T1000 (cell line): Measurements from ENCODE around the gene CPSF7.
"Not testable (repeated sequence)": the region's sequence is repeated elsewhere in the genome, so short reads cannot be mapped to it uniquely, and the experiment has no call there.

ENCODE experiments used
- DNase-seq: peaks from one replicate; lab custom pipeline; 2025; ENCODE audit warnings: mixed read lengths; lab: John Stamatoyannopoulos, UW

Gene CPSF7

GRCh38 chr11:61439615-61440014, 9.8 kb upstream of the CPSF7 start:
- DNase-seq, result no peak

DNA sequence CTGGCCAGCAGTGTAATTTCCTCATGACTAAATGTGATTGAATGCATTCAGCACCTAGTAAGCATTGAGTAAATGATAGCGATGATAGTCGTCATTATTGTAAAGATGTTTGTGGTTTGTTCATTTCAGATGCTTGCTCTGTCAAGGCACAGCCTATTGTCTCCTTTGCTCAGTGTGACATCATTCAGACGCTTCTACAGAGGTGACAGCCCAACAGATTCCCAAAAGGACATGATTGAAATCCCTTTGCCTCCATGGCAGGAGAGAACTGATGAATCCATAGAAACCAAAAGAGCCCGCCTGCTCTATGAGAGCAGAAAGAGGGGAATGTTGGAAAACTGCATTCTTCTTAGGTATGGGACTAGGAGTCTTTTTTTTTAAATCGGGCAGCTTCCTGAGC, 7.7 kb upstream of the CPSF7 start:
- no peak for DNase-seq

DNA sequence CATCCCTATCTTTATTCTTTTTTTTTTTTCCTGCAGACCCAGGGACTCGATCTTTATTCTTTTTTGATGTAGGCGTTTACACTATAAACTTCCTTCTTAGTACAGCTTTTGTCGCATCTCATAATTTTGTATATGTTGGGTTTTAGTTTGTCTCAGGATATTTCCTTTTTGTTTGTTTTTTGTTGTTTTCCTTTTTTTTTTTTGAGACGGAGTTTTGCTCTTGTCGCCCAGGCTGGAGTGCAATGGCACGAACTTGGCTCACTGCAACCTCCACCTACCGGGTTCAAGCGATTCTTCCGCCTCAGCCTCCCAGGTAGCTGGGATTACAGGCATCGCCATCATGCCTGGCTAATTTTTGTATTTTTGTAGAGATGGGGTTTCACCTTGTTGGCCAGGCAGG, 1.1 kb upstream of the CPSF7 start:
- DNase-seq, result not testable (repeated sequence)

GRCh38 chr11:61429346-61429690, 457 bp downstream of the CPSF7 start:
- DNase-seq, result peak; percentile 66

DNA sequence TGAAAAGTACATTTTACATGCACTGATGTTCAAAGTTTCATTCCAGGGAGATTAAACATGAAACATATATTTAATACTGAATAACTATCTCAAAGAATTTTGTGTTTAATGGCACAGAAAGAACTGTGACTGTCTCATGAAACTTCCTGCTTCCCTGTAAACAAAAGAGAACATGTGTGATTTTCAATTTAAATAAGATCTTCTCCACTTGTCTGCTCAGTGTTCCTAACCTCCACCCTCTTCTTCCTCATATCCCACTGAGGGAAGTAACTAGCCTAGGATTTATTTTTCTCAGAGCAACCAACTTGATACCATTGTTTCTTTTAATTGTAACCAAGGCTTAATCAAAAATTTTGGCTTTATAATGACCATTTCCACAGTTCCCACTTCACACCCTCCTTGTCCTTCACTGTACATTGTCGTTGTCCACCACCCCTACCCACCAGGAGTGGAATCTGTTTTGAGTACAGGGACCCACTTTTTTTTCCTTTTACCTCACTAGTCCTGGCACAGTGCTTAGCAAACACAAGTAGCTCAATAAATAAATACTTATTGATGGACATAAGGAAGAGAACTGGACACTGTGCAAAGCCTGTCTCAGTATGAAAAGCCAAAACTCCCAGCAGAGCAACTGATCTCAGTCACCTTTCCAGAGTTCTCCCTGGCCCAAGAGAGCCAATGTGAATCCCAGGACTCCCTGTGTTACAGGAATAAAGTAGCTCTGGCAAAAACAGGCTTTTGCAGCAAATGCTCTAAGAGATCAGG, 4.2 kb downstream of the CPSF7 start:
- no peak for DNase-seq

GRCh38 chr11:61422226-61422625, 7.5 kb downstream of the CPSF7 start:
- DNase-seq, result no peak

DNA sequence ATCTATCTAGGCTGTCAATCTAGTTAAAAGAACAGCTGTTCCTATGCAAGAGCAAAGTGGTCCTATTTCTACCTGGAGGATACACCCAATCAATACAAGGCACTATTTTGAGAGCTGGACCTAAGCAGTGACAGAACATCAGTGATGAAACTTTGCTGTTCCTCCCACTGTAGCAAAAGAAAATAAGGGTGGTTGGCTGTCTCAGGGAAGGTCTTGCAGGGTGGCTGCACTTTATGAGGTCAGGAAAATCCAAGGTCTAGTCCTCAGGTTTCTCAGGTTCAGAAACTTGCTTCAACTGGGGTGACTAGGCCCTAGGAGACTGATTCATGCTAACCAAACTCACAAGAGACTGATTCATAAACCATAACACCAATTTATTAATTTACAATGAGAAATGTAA, 11.6 kb downstream of the CPSF7 start:
- no peak for DNase-seq

GRCh38 chr11:61417670-61418069, 12.1 kb downstream of the CPSF7 start:
- DNase-seq, result no peak

- DNase-seq, result no peak
Measured at GRCh38 chr11:61416941-61417340, 12.8 kb downstream of the CPSF7 start.

GRCh38 chr11:61415381-61415780, 14.4 kb downstream of the CPSF7 start:
- DNase-seq, result no peak

DNA sequence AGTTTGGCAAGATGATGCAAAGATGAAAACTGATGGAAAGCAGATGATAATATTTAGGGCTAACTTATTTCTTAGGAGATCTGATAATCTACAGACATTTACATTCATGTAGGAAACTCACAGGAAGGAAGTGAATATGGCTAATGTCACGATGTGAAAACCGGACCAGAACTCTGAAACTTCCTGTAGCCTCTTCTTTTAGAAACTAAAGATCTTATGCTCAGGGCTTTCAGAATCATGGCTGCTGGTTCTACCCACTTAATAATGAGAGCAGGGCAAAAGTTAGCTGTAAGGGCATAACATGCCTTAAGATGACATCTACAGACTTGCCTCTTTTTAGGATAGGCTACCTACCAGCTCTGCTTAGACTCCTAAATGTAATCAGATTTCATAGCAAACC, 15.2 kb downstream of the CPSF7 start:
- no peak for DNase-seq

DNA sequence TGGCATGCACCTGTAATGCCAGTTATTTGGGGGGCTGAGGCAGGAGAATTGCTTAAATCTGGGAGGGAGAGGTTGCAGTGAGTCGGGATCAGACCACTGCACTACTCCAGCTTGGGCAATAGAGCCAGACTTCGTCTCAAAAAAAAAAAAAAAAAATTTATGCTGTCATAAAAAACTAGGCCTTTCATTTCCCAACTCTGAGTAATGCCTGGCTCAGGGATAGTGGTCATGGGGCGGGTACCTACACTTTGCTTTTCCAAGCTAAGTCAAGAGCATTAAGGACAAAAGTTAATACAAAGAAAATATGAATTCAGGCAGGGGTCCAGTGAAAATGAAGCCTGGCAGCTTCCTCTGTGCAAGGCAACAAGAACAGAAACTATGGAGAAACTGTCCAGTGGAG, 16.3 kb downstream of the CPSF7 start:
- no peak for DNase-seq

DNA sequence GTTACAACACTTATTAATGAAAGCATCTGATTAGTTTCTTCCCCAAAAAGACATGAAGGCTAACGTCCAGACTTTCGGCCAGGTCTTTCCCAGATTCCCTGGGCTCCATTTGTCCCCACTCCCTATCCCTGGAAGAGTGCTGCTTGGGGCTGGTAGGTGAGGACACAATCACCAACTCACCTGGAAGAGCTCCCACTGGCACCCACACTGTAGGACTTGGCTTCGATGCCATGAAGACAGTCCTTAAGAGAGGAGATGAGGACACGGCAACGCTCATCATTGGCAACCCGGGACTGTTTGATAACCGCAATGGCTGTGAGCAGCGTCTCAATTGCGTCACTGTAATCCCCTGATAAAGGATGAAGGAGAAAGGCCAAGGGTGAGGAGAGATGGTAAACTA, 18.2 kb downstream of the CPSF7 start:
- DNase-seq, result no peak

GRCh38 chr11:61406991-61407728, 22.6 kb downstream of the CPSF7 start:
- DNase-seq, result no peak

GRCh38 chr11:61406067-61406466, 23.7 kb downstream of the CPSF7 start:
- DNase-seq, result no peak

DNA sequence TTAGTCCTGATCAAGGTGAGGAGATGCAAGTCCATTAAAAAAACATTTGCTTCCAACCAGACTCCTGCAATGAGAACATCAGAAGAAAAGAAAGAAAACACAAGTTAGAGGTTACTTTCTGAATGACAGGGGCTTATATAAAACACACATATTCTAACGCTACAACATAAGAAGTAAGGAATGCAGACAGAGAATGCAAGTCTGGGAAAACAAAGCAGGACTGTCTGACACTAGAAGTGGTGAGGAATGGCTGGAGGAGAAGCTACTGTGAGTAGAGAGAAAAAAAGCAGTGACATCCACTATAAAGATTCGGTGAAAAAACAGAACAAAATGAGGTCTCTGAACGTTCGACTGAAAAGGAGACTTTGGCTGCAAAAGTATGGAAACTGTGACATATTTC, 25.1 kb downstream of the CPSF7 start:
- DNase-seq, result no peak

DNA sequence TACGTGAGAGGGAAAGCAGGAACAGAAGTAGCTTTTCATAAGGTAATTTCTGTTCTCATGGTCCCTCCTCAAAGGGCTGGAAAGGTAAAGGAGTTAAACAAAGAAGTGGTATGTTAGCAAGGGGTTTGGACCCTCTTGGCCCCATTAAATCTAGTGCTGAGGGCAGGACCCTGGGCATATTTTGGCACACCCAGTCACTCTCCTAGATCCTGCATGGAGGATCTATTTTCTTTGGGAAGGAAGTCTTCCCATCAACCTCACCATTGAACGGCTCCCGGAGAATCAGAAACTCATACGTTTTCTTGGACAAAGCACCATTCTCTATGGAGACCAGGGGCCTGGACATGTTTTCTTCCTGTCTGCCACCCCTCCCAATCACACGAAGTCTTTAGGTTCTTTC, 25.7 kb downstream of the CPSF7 start:
- no peak for DNase-seq

DNA sequence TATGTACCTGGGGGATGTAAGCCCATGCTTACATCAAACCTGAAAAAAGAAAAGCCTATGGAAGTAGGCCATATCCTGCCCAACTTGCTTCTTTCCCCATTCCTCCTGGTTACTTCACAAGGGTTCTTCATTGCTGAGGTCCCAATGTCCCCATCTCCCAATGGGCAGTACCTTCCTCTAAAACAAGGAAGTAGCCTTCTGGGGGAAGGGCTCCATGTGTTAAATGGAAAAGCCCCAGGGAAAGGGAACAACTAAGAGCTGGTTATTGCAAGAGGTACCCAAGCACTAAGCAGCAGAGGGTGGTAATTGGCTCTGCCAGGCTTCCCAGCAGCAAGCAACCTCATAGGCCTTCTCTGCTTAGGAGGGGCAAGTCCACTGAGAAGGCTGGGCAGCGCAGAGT, 26.1 kb downstream of the CPSF7 start:
- no peak for DNase-seq

DNA sequence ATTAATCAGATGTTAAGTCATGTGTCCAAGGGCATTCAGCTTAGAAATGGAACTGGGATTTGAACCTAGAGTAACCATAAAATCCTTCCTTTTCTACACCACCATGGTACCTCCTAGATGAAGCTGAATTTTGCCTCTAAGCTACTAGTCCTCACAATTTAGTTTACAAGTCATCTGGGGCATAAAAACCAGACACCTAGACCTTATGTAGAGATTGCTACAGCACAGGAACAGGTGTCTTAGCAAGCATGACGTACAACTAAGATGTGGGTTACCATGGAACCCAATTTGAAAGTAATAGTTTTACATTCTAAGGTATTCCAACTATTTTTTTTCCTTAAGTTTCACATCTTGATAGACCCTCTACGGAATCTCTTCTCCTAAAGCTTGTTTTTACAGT, 28.2 kb downstream of the CPSF7 start:
- no peak for DNase-seq

DNA sequence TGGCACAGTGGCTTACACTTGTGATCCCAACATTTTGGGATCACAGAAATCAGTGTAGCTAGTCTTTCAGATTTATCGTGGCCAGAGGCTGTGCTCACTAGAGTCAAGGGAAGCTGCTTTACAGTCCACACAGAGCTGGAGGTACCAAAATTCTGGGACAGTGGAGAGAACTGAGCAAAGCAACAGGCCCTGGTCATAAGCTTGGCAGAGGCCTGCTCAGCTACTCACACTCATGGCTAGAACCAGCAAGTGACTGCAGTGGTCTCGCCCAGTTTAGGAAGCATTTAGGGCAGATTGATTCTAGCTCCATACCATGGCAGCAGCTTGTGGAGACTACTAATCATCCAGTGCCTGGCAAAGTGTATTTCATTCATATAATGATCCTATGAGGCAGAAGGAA, 28.6 kb downstream of the CPSF7 start:
- DNase-seq, result no peak

GRCh38 chr11:61392981-61393595, 36.7 kb downstream of the CPSF7 start:
- DNase-seq, result no peak

DNA sequence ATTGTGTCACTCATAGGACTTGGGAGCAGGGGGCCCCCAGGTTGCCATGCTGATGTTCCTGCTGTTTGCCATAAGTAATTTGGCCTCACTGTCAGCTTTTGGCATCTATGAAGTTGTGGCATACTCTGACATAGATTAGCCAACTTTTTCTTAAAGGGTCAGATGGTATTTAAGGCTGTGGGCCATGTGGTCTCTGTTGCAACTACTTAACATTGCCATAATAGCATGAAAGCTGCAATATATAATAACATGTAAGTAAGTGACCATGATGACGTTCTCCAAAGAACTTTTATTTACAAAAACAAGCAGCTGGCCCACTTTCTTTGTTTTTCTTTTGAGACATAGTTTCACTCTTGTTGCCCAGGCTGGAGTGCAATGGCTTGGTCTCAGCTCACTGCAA, 39.6 kb downstream of the CPSF7 start:
- DNase-seq, result no peak
